ENCODE results near the gene MACF1.

- TF ChIP-seq, protein P1, sequence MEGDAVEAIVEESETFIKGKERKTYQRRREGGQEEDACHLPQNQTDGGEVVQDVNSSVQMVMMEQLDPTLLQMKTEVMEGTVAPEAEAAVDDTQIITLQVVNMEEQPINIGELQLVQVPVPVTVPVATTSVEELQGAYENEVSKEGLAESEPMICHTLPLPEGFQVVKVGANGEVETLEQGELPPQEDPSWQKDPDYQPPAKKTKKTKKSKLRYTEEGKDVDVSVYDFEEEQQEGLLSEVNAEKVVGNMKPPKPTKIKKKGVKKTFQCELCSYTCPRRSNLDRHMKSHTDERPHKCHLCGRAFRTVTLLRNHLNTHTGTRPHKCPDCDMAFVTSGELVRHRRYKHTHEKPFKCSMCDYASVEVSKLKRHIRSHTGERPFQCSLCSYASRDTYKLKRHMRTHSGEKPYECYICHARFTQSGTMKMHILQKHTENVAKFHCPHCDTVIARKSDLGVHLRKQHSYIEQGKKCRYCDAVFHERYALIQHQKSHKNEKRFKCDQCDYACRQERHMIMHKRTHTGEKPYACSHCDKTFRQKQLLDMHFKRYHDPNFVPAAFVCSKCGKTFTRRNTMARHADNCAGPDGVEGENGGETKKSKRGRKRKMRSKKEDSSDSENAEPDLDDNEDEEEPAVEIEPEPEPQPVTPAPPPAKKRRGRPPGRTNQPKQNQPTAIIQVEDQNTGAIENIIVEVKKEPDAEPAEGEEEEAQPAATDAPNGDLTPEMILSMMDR (IDR thresholded peaks at IDR 0.05) = no peak
- TF ChIP-seq EZH2 (IDR thresholded peaks at IDR 0.05) = no peak
Observed at GRCh38 chr1:39229504-39229903, 25.0 kb downstream of the MACF1 start.

Data from neural progenitor cell (in vitro differentiated cells).